ENCODE data around the gene KCNA2. TPM values are rescaled to one million over a fixed set of nuclear protein-coding genes. Genes with fewer than 3 reads are reported as not detected.

The KCNA2 gene
- under 1 TPM; 0.30 to 0.49 (median 0.32) TPM for polyA plus RNA-seq (ENCODE audit: insufficient read length in 3 of 3)

DNA sequence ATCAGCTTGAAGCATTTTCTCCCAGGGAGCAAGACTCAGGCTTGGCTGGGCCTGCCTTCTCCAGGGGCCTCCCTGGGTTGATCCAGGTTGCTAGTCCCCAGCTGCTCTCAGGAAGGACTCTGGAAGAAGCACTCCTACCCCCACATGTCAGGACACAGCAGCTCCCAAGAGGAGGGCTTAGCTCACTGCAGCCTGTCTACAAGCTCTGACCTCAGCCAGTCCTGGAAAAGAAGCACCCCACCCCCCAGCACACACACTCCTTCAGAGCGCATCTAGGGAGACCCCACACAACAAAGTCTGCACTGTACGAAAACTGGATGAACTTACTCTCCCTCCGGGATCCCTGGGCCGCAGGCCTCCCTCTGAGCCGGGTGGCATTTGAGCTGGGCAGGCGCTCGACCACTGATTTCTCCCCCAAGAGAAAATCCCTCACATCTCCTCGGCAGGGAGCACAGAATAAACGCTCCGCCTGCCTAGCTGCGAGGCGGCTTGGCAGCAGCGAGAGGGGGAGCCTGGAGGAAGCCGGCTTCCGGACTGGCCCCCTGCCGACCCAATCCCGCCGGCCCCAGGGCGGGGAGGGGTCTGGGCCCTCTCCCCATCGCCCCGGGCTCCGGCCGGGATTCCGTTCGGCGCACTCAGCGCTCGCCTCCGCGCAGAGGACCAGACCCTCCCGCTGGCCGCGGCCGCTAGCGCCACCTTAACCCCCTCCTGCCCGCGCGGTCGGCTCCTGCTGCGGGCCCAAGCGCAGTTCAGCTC is at the start of gene KCNA2:
TSS of gene KCNA2 (minus strand) at position 458 of the 756 bp plus-strand sequence. CDS start 1,576 bp downstream, outside the sequence.
- no peak for DNase-seq (ENCODE audit: low read depth in 3 of 3, low spot score in 2 of 3)

DNA sequence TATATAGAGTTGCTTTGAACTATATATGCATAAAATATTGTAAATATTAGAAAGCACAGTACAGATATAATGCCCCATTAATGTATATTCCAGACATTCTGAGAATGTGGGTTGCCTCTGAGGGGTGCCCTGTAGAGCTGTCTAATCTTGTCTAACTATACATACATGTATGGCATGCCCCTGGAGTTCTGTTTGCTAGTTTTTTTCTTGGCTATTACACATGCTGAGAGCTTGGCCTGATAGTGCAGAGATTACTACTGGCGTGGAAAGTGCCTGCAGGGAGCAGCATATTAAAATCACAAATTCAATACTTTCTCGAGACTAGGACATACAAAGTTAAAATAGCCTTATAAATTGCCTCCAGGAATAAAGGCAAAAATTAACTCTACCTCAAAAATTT is 44.5 kb upstream of the KCNA2 start:
- no peak for DNase-seq (ENCODE audit: low read depth in 3 of 3, low spot score in 2 of 3)

DNA sequence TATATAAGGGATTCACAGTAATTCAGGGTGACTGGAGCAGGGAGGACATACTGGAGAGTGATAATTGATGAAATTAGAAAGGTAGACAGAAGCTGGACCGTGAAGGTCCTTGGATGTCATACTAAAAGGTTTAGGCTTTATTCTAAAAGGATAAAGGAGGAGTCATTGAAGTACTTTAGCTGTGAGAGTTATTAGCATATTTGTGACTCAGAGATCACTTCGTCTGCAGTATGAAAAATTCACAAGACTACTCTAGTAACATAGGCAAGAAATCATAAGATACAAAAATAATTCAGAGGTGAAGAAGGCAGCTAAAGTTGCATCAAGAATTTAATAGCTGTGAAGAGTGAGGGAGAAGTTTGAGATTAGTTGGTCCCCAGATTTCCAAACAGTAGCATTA is 42.3 kb upstream of the KCNA2 start:
- no peak for DNase-seq (ENCODE audit: low read depth in 3 of 3, low spot score in 2 of 3)

DNA sequence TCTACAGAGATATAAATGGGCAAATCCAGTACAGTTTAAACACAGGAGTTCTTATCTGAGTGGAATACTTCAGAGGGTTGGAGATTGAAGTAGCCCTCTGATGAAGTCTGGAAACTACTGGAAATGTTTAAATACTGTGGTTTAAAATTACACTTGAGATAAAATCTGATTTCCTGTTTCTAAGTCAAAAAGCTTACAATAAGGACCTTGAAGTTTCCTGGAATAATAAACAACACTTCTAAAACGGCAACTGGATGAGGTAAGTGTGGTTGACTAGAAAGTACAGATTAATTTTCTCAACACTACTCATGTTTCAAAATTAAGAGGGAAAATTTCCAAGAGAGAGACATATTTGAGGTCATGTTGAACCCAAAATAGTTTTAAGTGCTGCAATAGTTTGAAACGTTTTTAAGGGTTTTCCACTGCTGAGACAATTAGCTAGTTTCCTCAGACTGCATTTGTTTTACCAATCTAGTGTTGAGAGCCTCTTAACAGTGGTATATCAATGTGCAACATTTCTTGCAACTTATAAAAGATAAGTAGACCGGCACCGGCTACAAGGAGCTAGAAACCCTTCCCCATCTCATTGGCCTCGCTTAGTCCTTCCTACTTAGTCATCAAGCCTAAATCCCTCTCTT is 41.2 kb upstream of the KCNA2 start:
- no peak for DNase-seq (ENCODE audit: low read depth in 3 of 3, low spot score in 2 of 3)

DNA sequence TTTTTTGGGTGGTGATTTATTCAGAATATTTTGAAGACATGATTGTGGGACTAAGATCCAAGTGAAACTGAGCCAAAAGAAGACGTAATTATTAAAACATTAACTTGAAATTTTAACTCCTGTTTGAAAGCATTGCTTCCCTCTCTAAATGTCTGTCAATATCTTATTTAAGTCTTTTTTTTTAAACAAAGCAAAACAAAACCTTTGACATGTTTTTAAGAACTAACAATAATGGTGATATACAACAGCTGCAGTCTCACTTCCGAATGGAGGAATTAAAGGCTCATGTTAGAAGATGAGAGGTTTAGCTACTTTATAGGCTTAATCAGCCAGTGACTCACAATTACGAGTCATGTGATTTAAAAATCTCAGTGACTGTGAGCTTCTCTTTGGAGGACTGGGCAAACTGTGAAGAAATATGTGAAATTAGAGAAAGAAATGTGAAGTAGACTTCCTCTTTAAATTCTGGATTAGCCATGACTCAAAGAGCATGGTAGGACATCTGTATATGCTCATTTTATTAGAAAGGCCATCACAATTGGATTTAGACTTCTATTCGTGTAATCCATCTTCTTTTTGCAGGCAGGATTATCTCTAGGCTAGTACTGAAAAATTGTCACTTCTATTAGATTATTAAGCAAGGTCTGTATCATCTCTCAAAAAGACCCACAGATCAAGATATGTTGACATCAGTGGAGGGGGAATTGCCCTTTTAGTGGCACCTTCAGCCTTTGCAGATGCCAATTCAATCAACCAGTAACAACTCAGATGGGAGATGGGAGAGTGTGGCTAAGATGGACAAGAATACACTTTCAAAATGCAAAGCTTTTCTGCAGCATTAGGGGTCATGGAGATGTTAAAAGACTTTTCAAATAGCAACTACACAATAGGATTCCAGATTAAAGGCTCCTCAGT is 39.9 kb upstream of the KCNA2 start:
- DNase-seq (ENCODE audit: low read depth in 3 of 3, low spot score in 2 of 3), result no peak

DNA sequence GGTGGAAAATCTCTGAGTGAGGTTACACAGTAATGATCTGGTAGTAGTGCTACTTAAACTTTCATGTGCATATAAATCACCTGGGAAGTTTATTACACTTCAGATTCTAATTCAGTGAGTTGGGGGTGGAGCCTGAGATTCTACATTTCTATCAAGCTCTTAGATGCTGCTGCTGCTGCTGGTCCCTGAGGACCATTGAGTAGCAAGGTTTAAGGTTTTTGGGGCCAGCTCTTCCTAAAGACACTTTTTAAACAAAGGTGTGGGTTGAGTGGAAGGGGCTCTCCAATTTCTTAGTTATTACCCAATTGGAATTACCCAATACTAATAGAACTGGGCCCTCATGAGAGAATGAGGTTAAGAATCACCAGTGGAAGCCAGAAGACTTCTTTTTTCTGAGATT is 39.1 kb upstream of the KCNA2 start:
- DNase-seq (ENCODE audit: low read depth in 3 of 3, low spot score in 2 of 3), result no peak

DNA sequence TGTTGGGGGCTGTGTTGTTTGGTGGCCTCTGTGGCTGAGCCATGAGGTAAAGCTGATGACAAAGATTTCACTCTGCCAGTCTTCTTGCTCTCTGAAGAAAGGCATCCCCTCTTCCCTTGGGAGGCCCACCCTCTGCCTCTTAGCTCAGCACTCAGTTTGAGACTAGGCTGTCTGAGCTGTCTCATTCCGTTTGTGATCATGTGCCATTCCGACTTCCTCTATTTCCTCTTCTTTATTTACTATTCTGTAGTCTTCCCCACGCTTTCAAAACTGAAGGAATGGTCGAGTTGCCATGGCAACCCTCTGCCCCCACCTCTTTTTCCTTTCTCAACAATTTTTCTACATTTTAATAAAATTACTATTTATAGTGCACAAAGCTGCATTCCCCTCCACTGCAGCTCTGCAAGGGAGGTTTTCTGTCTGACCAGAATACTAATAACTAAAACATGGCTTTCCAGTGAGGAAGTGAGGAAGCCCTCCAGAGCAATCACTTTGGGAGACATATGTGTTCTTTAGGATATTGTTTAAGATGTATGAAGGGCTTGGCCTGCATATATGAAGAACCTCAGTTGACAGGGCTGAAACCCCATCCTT is 37.8 kb upstream of the KCNA2 start:
- DNase-seq (ENCODE audit: low read depth in 3 of 3, low spot score in 2 of 3), result no peak

DNA sequence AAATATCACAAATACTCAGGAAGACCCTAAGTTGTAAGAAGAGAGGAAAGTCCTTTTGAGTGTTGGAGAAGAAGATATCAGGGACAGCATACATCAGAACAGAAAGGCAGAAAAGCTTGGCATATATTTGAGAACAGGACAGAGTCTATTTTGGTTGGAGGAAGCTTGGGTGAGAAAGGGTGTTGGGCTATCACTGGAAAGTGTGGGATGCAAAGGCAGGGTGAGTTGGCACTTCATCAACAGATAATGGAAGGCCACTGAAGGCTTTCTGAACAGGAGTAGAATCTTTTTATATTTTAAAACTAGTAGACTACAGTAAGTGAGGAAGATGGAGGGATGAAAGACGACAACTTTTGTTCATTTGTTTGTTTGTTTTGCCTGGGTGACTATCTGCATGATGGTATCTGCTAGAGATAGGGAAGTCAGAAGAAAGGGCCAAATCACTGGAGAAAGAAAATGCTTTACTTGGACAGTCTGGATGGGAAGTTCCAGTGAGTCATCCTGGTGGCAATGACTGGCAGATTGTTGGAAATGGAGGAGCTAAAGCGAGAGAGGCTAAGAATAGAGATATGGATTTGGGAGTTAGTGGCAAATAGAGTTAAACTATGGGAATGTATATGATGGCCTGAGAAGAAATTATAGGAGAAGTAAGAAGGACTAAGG is 33.7 kb upstream of the KCNA2 start:
- no peak for DNase-seq (ENCODE audit: low read depth in 3 of 3, low spot score in 2 of 3)

DNA sequence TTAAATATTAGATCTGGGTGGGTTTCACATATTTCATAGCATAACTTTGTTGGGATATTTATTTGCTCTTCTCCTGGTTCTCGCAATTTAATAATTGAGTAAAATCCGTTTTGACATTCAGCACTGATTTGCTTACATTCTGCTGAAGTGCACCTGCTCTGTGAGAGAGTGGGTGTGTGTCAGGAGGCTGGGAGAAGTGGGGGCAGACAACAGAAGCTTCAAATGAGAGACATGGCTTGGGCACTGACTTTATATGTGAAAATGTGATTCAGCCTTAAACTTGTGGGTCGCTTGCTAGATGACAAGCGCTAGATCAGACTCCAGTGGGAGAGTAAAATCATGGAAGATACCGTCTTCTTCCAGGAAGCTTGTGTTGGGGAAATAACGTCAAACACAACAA is 32.4 kb upstream of the KCNA2 start:
- no peak for DNase-seq (ENCODE audit: low read depth in 3 of 3, low spot score in 2 of 3)

DNA sequence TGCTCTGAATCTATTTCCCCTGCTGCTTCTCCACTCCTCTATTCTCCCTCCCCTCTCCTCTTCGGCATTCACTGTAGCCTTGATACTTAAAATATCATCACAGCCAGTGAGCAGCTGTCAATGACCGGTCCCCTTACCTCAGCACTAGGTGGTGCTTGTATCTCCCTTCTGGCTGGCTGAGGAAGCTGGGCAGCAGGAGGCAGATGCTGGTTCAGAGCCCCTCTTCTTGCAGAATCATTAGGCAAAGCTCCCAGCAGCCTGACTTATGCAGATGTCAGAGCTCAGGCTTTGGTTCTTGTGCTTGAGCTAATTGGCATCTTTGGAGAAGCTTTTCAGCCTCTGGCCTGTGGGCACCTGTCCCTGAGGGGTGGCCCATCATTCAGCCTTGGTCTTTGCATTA is 31.9 kb upstream of the KCNA2 start:
- no peak for DNase-seq (ENCODE audit: low read depth in 3 of 3, low spot score in 2 of 3)

DNA sequence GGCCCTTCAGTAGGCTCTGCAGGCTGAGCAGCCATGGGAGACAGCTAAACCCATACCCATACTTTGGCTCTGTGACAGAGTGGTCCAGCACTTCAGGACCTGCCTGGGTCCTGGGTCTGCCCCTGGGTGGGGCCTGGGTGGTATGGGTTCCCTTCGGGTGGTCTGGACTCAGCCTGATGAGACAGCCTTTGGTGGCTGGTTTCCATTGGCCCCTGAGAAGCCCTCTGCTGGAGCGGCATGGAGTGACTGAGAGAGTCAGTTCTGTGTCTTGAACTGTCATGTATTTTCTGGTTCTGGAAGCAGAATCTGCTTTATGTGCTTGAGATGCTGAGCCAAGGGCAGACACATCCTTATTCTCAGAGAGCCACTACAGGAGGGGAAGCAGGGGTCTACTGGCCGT is 31.3 kb upstream of the KCNA2 start:
- no peak for DNase-seq (ENCODE audit: low read depth in 3 of 3, low spot score in 2 of 3)

DNA sequence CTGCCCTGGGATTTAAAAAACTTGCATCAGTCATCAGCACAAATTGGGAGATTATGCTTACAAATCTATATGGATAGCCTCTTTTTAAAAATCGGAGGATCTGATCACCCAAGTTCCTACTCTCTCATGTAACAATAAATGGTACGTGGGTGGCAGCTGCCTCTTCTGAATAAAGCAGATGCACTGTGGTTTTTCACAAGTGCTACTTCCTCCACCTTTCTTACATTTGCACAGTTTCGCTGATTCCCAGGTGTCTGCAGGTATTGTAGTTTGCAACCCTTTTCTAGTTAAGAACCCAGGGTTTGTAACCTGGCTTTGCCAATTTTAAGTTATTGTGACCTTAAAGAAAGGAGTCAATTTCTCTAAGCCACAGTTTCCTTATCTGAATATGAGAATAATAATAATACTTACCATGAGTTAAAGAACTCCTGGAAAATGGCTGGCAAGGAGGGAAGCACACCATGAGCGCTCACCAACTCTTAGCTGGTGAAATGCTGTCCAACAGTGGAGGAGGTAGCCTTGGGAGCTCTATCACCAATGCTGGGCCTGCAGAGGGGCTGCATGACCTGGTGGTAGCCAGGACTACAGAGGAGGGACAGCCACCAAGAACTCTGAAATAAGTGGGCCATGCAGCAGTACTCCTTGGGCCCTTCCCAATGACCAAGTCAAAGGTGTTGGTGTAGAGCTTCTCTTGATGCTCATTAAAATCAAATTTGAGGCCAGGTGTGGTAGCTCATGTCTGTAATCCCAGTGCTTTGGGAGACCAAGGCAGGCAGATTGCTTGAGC is 30.2 kb upstream of the KCNA2 start:
- DNase-seq (ENCODE audit: low read depth in 3 of 3, low spot score in 2 of 3), result no peak

DNA sequence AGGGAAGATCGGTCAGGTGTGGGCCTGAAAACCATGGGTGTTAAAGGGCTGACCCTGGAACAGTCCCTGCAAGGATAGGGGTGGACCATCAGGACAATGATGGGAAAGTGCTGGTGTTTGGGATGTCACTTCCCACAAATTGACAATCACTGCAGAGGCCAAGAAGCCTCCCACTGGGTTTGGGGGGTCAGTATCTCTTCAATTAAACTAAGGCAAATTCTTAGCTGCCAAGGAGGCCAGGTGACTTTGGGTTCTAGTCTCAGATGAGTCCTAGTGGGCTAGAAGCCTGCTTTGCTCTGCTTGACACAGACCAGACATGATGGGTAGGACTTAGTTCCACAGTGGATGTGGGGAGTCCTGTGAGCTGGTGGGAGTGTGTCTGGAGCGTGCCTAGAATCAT is 29.3 kb upstream of the KCNA2 start:
- no peak for DNase-seq (ENCODE audit: low read depth in 3 of 3, low spot score in 2 of 3)

DNA sequence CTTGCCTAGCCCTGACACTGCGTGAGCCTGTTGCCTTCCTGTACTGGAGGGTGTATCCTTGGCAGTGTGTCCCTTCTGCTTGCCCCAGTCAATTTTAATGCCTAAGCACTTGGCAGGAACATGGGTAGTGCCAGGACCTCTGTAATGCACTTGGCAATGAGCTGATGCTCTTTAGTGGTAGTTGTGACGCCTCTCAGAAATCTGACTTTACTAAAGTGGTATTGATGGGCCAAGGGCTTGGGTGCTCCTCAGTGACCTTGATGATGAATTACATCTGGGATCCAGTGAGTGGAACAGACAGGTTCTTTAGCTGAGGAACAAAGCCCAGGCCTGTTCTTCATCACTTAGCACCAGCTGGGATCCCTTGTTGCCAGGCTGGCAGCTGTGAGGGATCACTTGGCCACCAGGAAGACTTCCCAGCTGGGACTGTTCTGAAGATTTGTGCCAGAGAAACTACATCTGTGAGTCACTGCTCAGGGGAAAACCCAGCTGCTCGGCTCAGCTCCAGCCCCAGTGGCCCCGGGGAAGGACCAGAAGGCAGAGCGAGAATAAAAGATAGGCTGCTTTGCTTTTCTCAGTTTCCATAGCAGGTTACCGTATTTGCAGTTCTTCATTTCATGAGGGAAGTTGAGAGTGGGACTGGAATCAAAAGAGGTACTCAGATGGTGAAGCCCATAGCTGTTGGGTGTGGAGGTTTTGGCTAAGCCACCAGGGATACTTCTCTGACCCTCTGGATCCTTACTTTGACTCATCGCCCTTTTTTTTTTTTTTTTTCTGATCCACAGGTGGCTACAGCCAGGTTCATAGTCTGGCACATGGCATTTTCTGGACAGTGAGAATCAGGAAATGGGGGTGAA is 28.5 kb upstream of the KCNA2 start:
- DNase-seq (ENCODE audit: low read depth in 3 of 3, low spot score in 2 of 3), result no peak

DNA sequence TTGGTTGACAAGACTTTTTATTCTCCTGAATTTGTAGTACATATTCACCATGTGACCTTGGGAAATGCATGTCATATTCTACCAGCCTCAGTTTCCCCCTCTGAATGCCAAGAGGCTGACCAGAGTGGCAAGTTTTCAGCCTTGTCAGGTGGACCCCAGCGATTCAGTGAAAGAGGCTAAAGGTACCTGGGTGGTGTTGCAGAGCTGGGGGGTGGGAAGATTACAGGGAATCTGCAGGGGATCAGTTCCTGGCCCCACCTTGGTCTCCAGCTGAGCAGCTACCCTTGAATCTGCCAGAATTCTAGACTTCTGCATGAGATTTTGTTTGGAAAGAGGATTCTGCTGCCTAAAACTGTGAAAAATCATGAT is 27.9 kb upstream of the KCNA2 start:
- DNase-seq (ENCODE audit: low read depth in 3 of 3, low spot score in 2 of 3), result no peak

DNA sequence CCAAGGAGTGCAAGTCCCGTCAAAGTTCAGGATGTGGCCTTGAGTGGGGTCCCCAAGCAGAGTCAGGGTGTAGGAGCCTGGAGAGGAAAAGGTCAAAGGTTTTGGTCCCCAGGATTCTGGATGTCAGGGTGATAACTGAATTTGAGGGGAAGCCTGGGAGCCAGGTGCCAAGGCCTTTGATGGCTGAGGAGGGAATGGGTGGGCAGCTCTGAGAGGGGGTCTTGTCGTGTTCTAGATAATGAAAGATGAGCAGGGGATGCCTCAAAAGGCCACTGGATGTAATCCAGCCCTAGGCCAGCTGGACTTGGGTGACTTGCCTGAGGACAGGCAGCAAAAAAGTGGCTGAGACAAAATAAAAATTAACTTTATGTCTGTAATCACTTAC is 27.5 kb upstream of the KCNA2 start:
- DNase-seq (ENCODE audit: low read depth in 3 of 3, low spot score in 2 of 3), result no peak

DNA sequence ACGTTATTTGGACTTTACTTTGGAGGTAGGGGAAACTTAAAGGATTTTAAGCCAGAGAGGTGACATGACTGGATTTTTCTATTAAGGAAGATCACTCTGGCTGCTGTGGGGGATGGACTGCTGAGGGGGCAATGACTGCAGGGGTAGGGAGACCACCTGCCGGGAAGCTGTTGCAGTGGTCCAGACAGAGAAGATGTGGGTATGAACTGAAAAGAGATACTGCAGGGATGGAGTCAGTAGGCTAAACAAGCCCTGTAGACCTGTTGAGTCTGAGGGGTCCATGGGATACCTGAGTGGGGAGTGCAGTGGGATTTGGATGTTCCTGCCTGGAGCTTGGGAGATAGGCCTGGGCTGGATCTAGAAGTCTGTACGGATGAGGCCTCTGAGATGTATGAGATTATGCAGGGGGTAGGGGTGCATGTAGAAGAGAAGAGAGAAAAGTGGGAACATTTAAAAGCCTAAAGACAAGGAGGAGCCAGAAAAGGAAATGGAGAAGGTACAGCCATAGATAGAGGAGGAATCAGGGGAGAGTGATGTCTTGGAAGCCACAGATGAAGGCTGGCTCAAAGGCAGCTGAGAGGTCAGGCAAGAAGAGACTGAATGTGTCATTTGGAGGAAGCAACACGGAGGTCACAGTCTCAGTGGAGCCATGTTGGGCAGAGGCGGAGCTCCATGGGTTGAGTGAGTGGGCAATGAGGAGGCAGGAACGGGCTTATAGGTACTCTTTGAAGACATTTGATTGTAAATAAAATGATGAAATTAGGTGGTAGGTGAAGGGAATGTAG is 25.9 kb upstream of the KCNA2 start:
- no peak for DNase-seq (ENCODE audit: low read depth in 3 of 3, low spot score in 2 of 3)

Data from right renal cortex interstitium (tissue), 3 donors.